ENCODE data around the gene EYS.

- no peak for TF ChIP-seq CTCF (IDR thresholded peaks at IDR 0.05)
- TF ChIP-seq EP300 (IDR thresholded peaks at IDR 0.05; ENCODE audit: borderline replicate concordance in 1 of 2, low read depth in 1 of 2, low read length in 1 of 2): no peak
- TF ChIP-seq ZBTB33 (IDR thresholded peaks at IDR 0.05; ENCODE audit: borderline replicate concordance, low read depth): no peak
- TF ChIP-seq FOXM1 (IDR thresholded peaks at IDR 0.05; ENCODE audit: low read depth): no peak
- TF ChIP-seq MAX (IDR thresholded peaks at IDR 0.05; ENCODE audit: low read depth): no peak
- TF ChIP-seq RAD21 (IDR thresholded peaks at IDR 0.05; ENCODE audit: low read length): no peak
- no peak for TF ChIP-seq MXI1 (IDR thresholded peaks at IDR 0.05; ENCODE audit: low read depth, low read length)
- no peak for TF ChIP-seq RCOR1 (IDR thresholded peaks at IDR 0.05; ENCODE audit: low read length)
- TF ChIP-seq SIN3A (IDR thresholded peaks at IDR 0.05; ENCODE audit: borderline replicate concordance, low read depth, low read length): no peak
- TF ChIP-seq SMC3 (IDR thresholded peaks at IDR 0.05; ENCODE audit: low read depth, low read length): no peak
- no peak for TF ChIP-seq REST (IDR thresholded peaks at IDR 0.05; ENCODE audit: low read depth, low read length)
- no peak for TF ChIP-seq RFX5 (IDR thresholded peaks at IDR 0.05; ENCODE audit: low read length)
- TF ChIP-seq NFIC (IDR thresholded peaks at IDR 0.05; ENCODE audit: borderline replicate concordance): no peak
Observed at GRCh38 chr6:64145658-64146057, 1561.4 kb downstream of the EYS start.

Measured in SK-N-SH (cell line).